A549 (cell line): ENCODE results near the gene UHRF1.

Experiments
- EP300 ChIP-seq, 2 experiments: fragments of >200 bp; sonication (Bioruptor Twin); formaldehyde crosslinking; IDR thresholded peaks; 2 replicates in 1 of 2; 3 replicates in 1 of 2; pipeline ENCODE4 v1.6.1; 2016 to 2017
- TF ChIP-seq, protein P1 (sequence below): fragments of >200 bp; sonication (Bioruptor Twin); formaldehyde crosslinking; IDR thresholded peaks from 3 replicates; pipeline ENCODE4 v1.5.1; 2016

GRCh38 chr19:5006201-5006600 lies 96.9 kb downstream of the UHRF1 start:
- TF ChIP-seq, protein P1, sequence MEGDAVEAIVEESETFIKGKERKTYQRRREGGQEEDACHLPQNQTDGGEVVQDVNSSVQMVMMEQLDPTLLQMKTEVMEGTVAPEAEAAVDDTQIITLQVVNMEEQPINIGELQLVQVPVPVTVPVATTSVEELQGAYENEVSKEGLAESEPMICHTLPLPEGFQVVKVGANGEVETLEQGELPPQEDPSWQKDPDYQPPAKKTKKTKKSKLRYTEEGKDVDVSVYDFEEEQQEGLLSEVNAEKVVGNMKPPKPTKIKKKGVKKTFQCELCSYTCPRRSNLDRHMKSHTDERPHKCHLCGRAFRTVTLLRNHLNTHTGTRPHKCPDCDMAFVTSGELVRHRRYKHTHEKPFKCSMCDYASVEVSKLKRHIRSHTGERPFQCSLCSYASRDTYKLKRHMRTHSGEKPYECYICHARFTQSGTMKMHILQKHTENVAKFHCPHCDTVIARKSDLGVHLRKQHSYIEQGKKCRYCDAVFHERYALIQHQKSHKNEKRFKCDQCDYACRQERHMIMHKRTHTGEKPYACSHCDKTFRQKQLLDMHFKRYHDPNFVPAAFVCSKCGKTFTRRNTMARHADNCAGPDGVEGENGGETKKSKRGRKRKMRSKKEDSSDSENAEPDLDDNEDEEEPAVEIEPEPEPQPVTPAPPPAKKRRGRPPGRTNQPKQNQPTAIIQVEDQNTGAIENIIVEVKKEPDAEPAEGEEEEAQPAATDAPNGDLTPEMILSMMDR: no peak
- TF ChIP-seq EP300 (IDR thresholded peaks at IDR 0.05): no peak
